ENCODE data around the gene NDUFV1. TPM values are rescaled to one million over a fixed set of nuclear protein-coding genes. Genes with fewer than 3 reads are reported as not detected.

NDUFV1 gene
- total and polyA plus RNA-seq, 9 of the 15 experiments (the other 6 are each of a cell fraction or from before 2014, with no cell fraction given), result 10.8 to 423 (median 209) TPM

GRCh38 chr11:67586568-67587250, 20.0 kb upstream of the NDUFV1 start:
- no peaks in the 10 kb centered on the region for H3K27me3 ChIP-seq (ENCODE audit: control insufficient read depth in 2 of 2, insufficient read depth in 2 of 2, low read length in 2 of 2)
- peak overlapping the region in 1 of 2 experiments; percentile 99; a peak in 2 of 4 replicates for H3K9ac ChIP-seq (ENCODE audit: insufficient read depth in 1 of 2, low read depth in 2 of 2, low read length in 2 of 2)
- ATAC-seq, result no peak
- no peak for TF ChIP-seq ZBED1 (IDR thresholded peaks at IDR 0.05)
- TF ChIP-seq SUPT5H (IDR thresholded peaks at IDR 0.05), result peak; percentile 49; the same call in 1 of the 2 replicates
- TF ChIP-seq, protein P1, sequence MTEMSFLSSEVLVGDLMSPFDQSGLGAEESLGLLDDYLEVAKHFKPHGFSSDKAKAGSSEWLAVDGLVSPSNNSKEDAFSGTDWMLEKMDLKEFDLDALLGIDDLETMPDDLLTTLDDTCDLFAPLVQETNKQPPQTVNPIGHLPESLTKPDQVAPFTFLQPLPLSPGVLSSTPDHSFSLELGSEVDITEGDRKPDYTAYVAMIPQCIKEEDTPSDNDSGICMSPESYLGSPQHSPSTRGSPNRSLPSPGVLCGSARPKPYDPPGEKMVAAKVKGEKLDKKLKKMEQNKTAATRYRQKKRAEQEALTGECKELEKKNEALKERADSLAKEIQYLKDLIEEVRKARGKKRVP (CRISPR knock-in tag; IDR thresholded peaks at IDR 0.05), result 0 out of 2 replicates have a peak, but pooled peaks have one; percentile 4
- no peak for TF ChIP-seq FOXA3 (CRISPR knock-in tag; conservative IDR thresholded peaks at IDR 0.05 in 1 of 2, IDR thresholded peaks at IDR 0.05 in 1 of 2)
- TF ChIP-seq NCOA1 (IDR thresholded peaks at IDR 0.05; ENCODE audit: low read depth), result no peak
- no peak overlapping the region for H2AFZ ChIP-seq (ENCODE audit: low read depth, low read length)
- peaks cover 21 to 42% of the 10 kb centered on the region in 2 experiments; a peak in 4 of 5 replicates for H3K4me1 ChIP-seq (replicated peaks in 1 of 2; ENCODE audit: control insufficient read depth in 2 of 2, insufficient read depth in 2 of 2, low read length in 2 of 2)
- peaks cover 41% of the 10 kb centered on the region for H3K36me3 ChIP-seq (ENCODE audit: control insufficient read depth, insufficient read depth, low read length)
- H3K4me2 ChIP-seq (ENCODE audit: insufficient read depth, low read length), result no peak overlapping the region
- no peak overlapping the region for H3K4me3 ChIP-seq
- H3K27ac ChIP-seq (ENCODE audit: extremely low read depth, low read depth, low read length), result no peak overlapping the region
- in situ Hi-C loops (cut with MboI), result no loop called here
- peaks cover 14% of the 10 kb centered on the region; the same call in 1 of the 2 replicates for H4K20me1 ChIP-seq (replicated peaks; ENCODE audit: control insufficient read depth, insufficient read depth, low read length)
- intact Hi-C loops (cut with micrococcal nuclease), result no loop called here
- DNase-seq (ENCODE audit: extremely low read depth in 1 of 4, low spot score in 3 of 4), result no peak
- POLR2A ChIA-PET, result interaction anchor here (0.6 to 1.6 kb wide), 6 partner anchors 9 to 187 kb away, joined by 3 to 5 read pairs (median 3); no protein-coding TSS in a partner anchor
- H3K9me1 ChIP-seq (ENCODE audit: control insufficient read depth, insufficient read depth, low read length), result peaks cover 5% of the 10 kb centered on the region
- no peaks in the 10 kb centered on the region for H3K9me3 ChIP-seq (replicated peaks; ENCODE audit: control insufficient read depth, insufficient read depth, low read depth, low read length)
- FAIRE-seq, result no peak
- BruUV-seq (replicated peaks), result no TSS peak
- peaks cover 43% of the 10 kb centered on the region for H3K79me2 ChIP-seq (ENCODE audit: control insufficient read depth, insufficient read depth, low read length)
- WGBS (ENCODE audit: insufficient coverage, low coverage, missing lambda C conversion rate), result 91% methylated on average over 5 of the region's 5 CpGs
- CTCF ChIA-PET (ENCODE audit: low intra/inter-chr PET ratio), result no interaction called here
